Measurements from ENCODE around the gene SUFU.
"Not testable (repeated sequence)": the region's sequence is repeated elsewhere in the genome, so short reads cannot be mapped to it uniquely, and the experiment has no call there.

The SUFU gene

DNA sequence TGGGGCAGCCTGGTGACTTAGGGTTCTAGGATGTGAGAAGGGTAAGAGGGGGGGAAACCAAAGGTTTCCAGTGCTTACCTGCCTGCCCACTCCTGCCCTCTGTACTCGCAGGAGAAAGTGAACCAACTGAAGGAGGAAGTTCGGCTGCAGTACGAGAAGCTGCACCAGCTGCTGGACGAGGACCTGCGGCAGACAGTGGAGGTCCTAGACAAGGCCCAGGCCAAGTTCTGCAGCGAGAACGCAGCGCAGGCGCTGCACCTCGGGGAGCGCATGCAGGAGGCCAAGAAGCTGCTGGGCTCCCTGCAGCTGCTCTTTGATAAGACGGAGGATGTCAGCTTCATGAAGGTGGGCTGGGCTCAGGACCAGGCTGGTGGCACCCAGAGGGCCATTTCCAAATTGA lies 151.2 kb downstream of the SUFU start:
- no peak for DNase-seq

GRCh38 chr10:102656026-102656425 lies 152.3 kb downstream of the SUFU start:
- no peak for DNase-seq

DNA sequence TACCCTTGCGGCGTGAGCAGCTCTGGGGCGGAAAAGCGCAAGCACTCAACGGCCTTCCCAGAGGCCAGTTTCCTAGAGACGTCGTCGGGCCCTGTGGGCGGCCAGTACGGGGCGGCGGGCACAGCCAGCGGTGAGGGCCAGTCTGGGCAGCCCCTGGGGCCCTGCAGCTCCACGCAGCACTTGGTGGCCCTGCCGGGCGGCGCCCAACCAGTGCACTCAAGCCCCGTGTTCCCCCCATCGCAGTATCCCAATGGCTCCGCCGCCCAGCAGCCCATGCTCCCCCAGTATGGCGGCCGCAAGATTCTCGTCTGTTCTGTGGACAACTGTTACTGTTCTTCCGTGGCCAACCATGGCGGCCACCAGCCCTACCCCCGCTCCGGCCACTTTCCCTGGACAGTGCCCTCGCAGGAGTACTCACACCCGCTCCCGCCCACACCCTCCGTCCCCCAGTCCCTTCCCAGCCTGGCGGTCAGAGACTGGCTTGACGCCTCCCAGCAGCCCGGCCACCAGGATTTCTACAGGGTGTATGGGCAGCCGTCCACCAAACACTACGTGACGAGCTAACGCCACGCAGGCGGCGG lies 153.1 kb downstream of the SUFU start:
- DNase-seq, result no peak

DNA sequence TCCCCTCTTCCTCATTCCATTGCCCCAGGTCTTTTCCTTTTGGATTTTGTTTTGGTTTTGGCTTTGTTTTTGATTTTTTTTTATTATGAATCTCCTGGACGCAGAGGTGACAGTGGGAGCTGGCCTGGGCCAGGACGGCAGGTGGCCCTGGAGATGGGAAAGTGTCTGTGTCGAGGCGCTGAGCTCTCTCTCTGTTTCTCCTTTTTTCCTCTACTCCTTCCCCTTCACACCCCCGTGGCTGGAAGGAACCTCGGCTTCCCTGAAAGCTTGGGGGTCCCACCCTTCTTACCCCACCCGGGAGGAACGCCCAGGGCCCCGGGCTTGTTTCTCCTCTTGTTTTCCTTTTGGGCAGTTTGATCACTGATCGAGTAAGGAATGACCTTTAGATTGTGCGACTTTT lies 153.7 kb downstream of the SUFU start:
- no peak for DNase-seq

DNA sequence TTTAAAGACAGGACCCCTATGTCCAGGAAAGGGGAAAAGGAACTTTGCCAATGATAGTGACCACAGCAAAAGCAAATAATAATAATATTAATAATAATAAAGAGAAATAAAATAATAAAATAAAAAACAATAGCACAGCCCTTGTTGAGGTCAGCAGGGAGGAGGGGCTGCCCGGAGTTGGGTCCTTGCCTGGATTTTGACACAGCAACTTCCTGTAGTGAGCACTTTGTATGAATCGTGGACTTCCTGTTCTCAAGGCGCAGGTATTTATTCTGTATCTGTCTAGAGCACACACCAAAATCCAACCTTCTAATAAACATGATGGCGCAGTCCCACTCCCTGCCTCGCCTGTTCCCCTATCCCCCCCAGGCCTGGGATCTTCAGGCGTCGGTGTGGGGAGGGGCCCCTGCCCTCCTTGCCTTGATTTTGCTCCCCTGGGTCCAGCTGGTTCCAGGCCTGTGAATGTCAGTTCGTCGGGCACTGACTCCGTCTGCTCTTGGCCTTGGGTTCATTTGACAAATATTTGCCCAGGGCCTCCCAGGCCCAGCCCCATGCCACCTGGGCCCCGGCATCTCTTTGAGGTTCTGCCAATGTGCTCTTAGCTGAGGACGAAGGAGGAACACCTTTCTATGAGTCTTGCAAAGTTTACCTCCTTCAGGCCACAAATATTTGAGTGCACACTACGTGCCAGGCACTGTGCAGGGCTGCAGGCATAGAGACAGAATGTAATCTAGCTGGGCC lies 154.4 kb downstream of the SUFU start:
- DNase-seq, result no peak

DNA sequence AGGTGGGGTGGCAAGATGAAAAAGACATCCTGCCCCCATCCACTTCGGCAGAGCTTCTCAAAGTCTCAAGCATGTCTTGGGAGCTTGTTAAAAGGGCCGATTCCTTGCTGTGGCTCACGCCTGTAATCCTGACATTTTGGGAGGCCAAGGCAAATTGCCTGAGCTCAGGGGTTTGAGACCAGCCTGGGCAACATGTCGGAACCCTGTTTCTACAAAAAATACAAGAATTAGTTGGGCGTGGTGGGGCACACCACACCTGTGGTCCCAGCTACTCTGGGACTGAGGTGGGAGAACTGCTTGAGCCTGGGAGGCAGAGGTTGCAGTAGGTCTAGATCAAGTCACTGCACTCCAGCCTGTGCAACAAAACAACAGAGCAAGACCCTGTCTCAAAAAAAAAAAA lies 155.0 kb downstream of the SUFU start:
- DNase-seq, result no peak

DNA sequence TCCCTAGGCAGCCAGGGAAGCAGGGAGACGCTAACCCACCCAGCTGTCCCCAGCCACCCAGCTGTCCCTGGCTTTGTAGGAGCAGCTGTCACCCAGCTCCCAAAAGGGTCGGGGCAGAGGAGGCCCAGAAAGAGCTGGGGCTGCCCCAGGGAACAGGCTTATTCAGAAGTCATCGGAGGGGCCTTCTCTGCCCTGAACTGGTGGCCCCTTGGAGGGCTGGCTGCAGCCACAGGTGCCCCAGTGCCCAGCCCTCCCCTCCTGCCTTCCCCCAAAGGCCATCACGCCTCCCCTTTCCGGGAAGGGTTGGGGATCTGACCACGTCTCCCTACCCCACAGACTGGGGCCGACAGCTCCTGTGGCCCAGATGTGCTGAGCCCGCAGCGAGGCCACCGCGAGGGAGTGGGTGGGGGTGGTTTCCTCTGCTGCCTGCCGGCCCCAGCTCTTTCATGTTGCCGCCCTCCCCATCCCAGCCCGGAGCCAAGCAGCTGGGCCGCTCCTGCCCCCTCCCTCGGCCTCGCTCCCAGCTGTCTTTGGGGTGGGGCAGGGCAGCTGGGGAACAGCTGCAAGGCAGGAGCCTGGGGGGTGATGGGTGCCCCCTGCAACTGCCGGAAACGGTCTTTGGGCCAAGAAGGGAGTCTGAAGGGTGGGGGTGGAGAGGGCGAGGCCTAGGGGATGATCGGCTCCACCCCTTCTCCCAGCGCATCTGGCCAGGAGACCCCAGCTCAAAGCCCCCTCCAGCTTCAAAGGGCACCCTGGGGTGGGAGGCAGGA lies 157.3 kb downstream of the SUFU start:
- peak; percentile 51 to 60 for DNase-seq

GRCh38 chr10:102661658-102662028 lies 157.9 kb downstream of the SUFU start:
- no peak for DNase-seq

DNA sequence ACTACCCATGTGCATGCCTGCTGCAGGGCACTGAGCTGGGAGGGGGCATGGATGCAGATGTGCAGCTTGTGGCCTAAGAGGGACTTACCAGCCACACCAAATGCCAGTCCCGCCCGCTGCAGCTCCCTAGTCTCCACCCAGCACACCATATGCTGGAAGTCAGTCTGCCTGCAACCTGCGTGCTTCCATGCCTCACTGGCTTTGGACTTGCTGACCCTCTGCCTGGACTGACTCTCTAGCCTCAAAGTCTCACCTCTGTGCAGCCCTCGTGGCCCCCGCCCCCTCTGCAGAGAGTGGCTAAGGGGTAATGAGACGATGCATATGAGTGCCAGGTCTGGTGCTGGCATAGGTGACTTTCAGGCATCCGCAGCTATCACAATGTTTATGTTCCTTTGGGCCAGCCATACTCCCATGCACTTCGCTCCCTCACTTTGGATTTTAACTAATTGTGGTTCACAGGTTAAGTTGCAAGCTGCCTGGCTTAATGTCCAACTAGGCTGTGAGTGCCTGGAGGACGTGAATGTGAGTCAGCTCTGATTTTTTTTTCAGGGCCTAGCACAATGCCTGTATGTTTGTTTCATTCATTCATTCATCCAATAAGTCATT lies 162.2 kb downstream of the SUFU start:
- DNase-seq, result no peak

DNA sequence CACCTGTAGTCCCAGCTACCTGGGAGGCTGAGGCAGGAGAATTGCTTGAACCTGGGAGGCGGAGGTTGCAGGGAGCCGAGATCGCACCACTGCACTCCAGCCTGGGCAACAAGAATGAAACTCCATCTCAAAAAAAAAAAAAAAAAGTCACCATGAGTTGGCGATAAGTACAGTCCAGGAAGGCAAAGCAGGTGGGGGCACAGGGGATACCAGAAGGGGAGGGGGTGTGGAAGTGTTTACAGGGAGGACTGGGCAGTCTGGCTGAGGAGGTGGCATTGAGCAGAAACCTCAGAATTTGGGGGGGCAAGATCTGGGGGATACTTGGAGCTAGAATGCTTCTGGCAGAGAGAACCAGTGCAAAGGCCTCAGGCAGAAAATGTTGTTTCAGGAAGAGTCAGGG lies 163.6 kb downstream of the SUFU start:
- not testable (repeated sequence) for DNase-seq

DNA sequence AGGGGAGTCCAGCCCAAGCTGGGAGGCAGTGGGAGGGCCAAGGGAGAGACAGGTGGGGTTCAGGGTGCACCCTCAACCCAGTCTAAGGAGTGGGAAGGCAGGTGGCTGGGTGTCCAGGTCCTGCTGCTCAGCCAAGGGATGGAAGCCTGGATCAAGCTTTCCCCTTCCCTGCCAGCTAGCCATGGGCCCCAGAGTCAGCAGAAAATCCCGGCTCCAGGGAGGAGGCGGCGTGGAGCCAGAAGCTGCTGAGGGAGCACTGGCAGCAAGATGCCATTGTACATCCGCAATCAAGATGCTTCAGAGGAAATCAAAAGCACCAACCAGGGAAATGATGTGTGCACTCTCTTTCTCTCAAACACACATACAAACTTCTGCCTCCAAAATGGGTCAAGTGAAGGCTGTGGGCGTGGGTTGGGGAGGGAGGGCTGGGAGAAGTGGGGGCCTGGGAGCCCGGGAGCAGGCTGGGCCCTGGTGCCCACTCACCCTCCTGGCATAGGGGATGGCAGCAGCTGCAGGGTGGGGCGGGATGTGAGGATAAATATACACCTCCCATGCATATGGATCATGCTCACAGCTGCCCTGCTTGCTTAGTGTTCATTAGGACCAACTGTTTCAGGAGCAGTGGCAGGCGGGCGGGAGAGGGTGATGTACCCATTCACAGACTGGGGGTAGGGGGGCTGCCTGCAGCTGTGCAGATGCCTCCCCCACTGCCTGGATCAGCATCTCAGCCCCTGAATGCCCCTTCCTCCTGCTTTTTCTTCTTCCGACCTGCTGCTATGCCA lies 164.7 kb downstream of the SUFU start:
- no peak for DNase-seq

DNA sequence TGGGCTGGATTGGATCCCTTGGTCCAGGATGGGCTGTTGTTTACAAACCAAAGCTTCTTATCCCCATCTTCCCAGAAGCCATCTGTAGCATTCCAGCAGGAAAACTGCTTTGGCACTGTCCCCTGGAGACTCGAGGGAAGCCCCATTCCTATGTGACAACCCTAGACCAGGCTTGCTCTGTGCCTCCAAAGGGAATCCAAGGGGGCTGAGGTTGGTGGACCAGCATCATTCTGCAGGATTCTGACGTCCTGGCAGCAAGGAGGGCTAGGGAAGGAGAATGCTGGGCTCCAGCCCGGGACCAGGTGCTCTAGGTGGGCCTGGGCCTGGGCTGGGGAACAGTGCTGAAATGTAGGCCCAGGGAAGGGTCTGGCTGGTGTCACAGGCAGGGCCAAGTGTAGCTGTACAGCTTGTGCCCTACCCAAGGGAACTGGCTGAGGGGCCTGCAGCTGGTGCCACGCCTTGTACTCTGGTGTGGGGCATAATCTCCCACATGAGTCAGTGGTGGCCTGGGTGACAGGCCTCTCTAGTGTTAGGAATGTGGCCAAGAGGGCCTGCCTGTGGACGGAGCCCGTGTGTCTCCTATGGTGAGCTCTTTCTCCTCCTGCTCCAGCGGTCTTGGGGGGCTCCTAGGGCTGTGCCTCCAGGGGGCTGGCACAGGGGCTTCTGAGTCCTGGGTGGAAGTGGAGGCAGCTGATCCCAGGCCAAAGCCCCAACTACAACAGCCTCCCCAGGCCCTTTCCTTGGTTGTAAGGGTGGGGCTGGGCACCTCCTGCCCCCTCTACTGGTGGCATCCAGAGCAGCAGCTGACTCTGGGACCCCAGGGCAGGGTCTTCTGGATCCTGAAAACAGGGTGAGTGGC lies 165.7 kb downstream of the SUFU start:
- no peak for DNase-seq

DNA sequence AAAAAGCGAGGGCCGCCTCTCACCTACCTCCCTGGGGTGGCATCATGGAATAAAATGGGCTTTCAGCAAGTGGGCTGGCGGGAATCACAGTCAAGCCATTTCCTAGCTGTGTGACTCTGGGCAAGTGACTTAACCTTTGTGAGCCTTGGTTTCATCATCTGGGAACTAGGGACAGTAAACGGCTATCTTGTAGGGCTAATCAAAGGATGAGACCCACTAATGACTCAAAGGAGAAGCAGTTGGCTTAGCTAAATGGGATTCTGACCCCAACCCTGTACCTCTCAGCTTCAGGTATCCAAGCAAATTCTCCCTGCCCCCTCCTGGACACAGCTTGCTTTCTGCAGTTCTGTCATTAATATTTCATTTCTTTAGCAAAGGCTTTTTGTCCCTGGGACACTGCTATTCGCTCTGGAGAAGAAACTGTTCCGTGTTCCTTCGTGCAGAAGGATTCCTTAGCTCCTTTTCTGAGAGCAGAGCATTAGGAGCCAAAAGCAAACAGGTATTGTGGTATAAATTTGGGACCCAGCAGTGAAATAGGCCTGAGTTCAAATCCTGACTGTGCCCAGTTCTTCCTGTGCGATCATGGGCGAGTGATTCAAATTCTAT lies 166.4 kb downstream of the SUFU start:
- DNase-seq, result no peak

- no peak for DNase-seq
Observed at GRCh38 chr10:102670871-102671434, 167.2 kb downstream of the SUFU start.

- no peak for DNase-seq
Observed at GRCh38 chr10:102673236-102673818, 169.6 kb downstream of the SUFU start.

DNA sequence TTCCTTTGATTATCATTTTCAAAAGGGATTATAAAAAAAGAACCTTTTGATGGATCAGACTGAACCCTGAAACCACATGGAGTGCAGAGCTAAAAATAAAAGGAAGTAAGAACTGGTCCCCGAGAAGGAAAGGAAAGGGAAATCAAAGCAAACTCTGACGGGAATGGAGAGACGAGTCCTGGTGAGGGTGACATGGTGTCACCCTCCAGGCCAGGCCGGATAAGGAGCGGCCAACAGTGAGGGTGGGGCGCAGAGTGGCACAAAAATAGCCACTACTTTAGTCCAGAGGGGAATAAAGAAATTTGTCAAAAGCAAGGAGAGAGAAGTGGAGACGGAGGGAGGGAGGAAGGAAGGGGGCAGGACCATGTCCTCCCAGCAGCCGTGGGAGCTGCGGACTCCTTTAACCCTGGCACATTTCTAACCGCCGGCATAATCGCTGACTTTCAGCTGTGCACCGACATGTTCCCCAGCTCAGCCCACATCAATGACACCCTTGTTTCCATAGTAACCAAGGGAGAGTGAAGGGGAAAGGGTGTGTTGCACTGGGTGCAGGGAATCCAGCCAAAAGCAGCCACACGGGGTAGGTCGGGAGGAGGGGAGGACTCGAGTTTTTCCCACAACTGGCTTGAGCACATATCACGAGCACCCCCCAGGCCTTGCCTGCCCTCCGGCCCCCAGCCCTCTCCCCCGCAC lies 170.2 kb downstream of the SUFU start:
- DNase-seq, result peak; percentile 48 to 58

- DNase-seq, result no peak
Observed at GRCh38 chr10:102674566-102674965, 170.8 kb downstream of the SUFU start.

GRCh38 chr10:102675011-102675665 lies 171.4 kb downstream of the SUFU start:
- no peak for DNase-seq
